IMR-90 (cell line): ENCODE results near the gene WDFY2. TPM values are rescaled to one million over a fixed set of nuclear protein-coding genes. Genes with fewer than 3 reads are reported as not detected.

Experiments used
- ATAC-seq: fragments of 200-7000 bp; cut with Tn5 transposase; 2 replicates; pipeline ENCODE4 v1.9.1; 2020; ENCODE audit warnings: low read depth, mild to moderate bottlenecking, moderate library complexity
- BruUV-seq: library from RNA; stranded (reverse); fragments of 400-500 nt; replicated peaks from 2 replicates; lab custom pipeline; 2021; lab: Mats Ljungman, UMichigan
- CTCF ChIA-PET: fragments of 300-600 bp; formaldehyde crosslinking; extraction: SDS; loops from one replicate; lab custom pipeline; 2021; ENCODE audit warnings: antibody characterized with exemption; lab: Yijun Ruan, JAX
- POLR2A ChIA-PET: fragments of 300-600 bp; sonication (Branson Sonifier 250); formaldehyde crosslinking; loops from one replicate; lab custom pipeline; 2022; ENCODE audit warnings: antibody characterized with exemption; ENCODE audit not compliant: unreplicated experiment; lab: Charles Lee
- DNase-seq: peaks from one replicate; pipeline ENCODE4 v3.0.0; 2013
- H2AFZ ChIP-seq: replicated peaks from 2 replicates; pipeline ENCODE3; 2013; ENCODE audit warnings: low read length, mild to moderate bottlenecking; ENCODE audit not compliant: poor library complexity
- H2AK5ac ChIP-seq: 2 replicates; pipeline ENCODE4 v1.6.1; 2013; ENCODE audit warnings: low read depth, low read length, inconsistent platforms
- H2AK9ac ChIP-seq: replicated peaks from 2 replicates; pipeline ENCODE3; 2013; ENCODE audit warnings: mild to moderate bottlenecking, low read depth, low read length, moderate library complexity; ENCODE audit not compliant: poor library complexity
- H2BK120ac ChIP-seq: 2 replicates; pipeline ENCODE4 v1.6.1; 2013; ENCODE audit warnings: low read depth, low read length, inconsistent platforms
- H2BK15ac ChIP-seq: 3 replicates; pipeline ENCODE4 v1.6.1; 2013; ENCODE audit warnings: low read depth, low read length, inconsistent platforms
- H2BK20ac ChIP-seq: 2 replicates; pipeline ENCODE4 v1.6.1; 2013; ENCODE audit warnings: low read depth, mild to moderate bottlenecking, inconsistent platforms, low read length, moderate library complexity
- H2BK5ac ChIP-seq: 2 replicates; pipeline ENCODE4 v1.6.1; 2013; ENCODE audit warnings: mild to moderate bottlenecking, low read depth, low read length, inconsistent platforms; ENCODE audit not compliant: poor library complexity, severe bottlenecking
- H3K14ac ChIP-seq: replicated peaks from 2 replicates; pipeline ENCODE4 v1.6.1; 2013; ENCODE audit warnings: low read depth, low read length, inconsistent platforms
- H3K18ac ChIP-seq: 2 replicates; pipeline ENCODE4 v1.6.1; 2013; ENCODE audit warnings: low read depth, low read length, control low read depth
- H3K23ac ChIP-seq: 2 replicates; pipeline ENCODE4 v1.6.1; 2013; ENCODE audit warnings: low read depth, low read length, inconsistent platforms
- H3K27ac ChIP-seq: 2 replicates; pipeline ENCODE4 v1.5.1; 2013; ENCODE audit warnings: mild to moderate bottlenecking, control low read depth, low read length; ENCODE audit not compliant: insufficient read depth
- H3K27me3 ChIP-seq: 2 replicates; pipeline ENCODE4 v1.6.1; 2013; ENCODE audit warnings: low read length; ENCODE audit not compliant: control insufficient read depth, insufficient read depth
- H3K36me3 ChIP-seq: 2 replicates; pipeline ENCODE4 v1.6.1; 2013; ENCODE audit warnings: low read length, mixed read lengths; ENCODE audit not compliant: control insufficient read depth, insufficient read depth
- H3K4ac ChIP-seq: 2 replicates; pipeline ENCODE4 v1.6.1; 2013; ENCODE audit warnings: low read depth, low read length, inconsistent platforms
- H3K4me1 ChIP-seq: 2 replicates; pipeline ENCODE4 v1.6.1; 2013; ENCODE audit warnings: low read length, mixed read lengths; ENCODE audit not compliant: control insufficient read depth, insufficient read depth
- H3K4me2 ChIP-seq: 2 replicates; pipeline ENCODE4 v1.6.1; 2013; ENCODE audit warnings: low read depth, mild to moderate bottlenecking, control low read depth, low read length, moderate library complexity
- H3K4me3 ChIP-seq: 2 replicates; pipeline ENCODE4 v1.5.1; 2013; ENCODE audit warnings: low read depth, mild to moderate bottlenecking, control low read depth, low read length, moderate library complexity; ENCODE audit not compliant: insufficient read depth
- H3K56ac ChIP-seq: 2 replicates; pipeline ENCODE4 v1.6.1; 2013; ENCODE audit warnings: low read length, inconsistent platforms; ENCODE audit not compliant: insufficient read depth; ENCODE audit errors: extremely low read depth
- H3K79me1 ChIP-seq, 2 experiments: 2 replicates each; pipeline ENCODE4 v1.6.1; 2013; ENCODE audit warnings: low read length in 2 of 2, inconsistent platforms in 1 of 2, low read depth in 1 of 2
- H3K9ac ChIP-seq: 2 replicates; pipeline ENCODE4 v1.6.1; 2013; ENCODE audit warnings: low read depth, low read length, control low read depth
- H3K9me1 ChIP-seq: 2 replicates; pipeline ENCODE4 v1.6.1; 2013; ENCODE audit warnings: low read length, inconsistent platforms; ENCODE audit not compliant: insufficient read depth
- H3K9me3 ChIP-seq: 2 replicates; pipeline ENCODE4 v1.6.1; 2013; ENCODE audit warnings: low read length; ENCODE audit not compliant: control insufficient read depth, insufficient read depth
- H4K20me1 ChIP-seq: 2 replicates; pipeline ENCODE4 v1.6.1; 2013; ENCODE audit warnings: low read length, inconsistent platforms; ENCODE audit not compliant: insufficient read depth
- H4K5ac ChIP-seq: 2 replicates; pipeline ENCODE4 v1.6.1; 2013; ENCODE audit warnings: mild to moderate bottlenecking, low read depth, low read length, control low read depth
- H4K8ac ChIP-seq, 2 experiments: 2 replicates each; pipeline ENCODE4 v1.6.1; 2013; ENCODE audit warnings: low read depth in 2 of 2, low read length in 2 of 2, control low read depth in 1 of 2, inconsistent platforms in 1 of 2
- H4K91ac ChIP-seq: 2 replicates; pipeline ENCODE4 v1.6.1; 2013; ENCODE audit warnings: low read depth, low read length, inconsistent platforms; ENCODE audit not compliant: insufficient read depth
- BHLHE40 ChIP-seq: fragments of 150-350 bp; IDR thresholded peaks from 2 replicates; pipeline ENCODE4 v1.6.1; 2016; ENCODE audit warnings: mild to moderate bottlenecking, low read depth, low read length
- CHD1 ChIP-seq: IDR thresholded peaks from 2 replicates; pipeline ENCODE4 v1.6.1; 2012; ENCODE audit warnings: low read depth, low read length, improper control_type of control experiment
- MAZ ChIP-seq: IDR thresholded peaks from 2 replicates; pipeline ENCODE4 v1.6.1; 2012; ENCODE audit warnings: low read depth, mild to moderate bottlenecking, low read length, improper control_type of control experiment, moderate library complexity, borderline replicate concordance
- MXI1 ChIP-seq: IDR thresholded peaks from 2 replicates; pipeline ENCODE4 v1.6.1; 2012; ENCODE audit warnings: low read depth, mild to moderate bottlenecking, low read length, moderate library complexity, borderline replicate concordance
- NFE2L2 ChIP-seq: fragments of 150-350 bp; IDR thresholded peaks from 2 replicates; pipeline ENCODE4 v1.6.1; 2016; ENCODE audit warnings: low read depth, mild to moderate bottlenecking, low read length
- POLR2A ChIP-seq: IDR thresholded peaks from 2 replicates; pipeline ENCODE4 v1.6.1; 2012; ENCODE audit warnings: mild to moderate bottlenecking, low read depth, low read length
- RAD21 ChIP-seq: IDR thresholded peaks from 2 replicates; pipeline ENCODE4 v1.6.1; 2012; ENCODE audit warnings: low read length, improper control_type of control experiment
- RCOR1 ChIP-seq: IDR thresholded peaks from 2 replicates; pipeline ENCODE4 v1.6.1; 2012; ENCODE audit warnings: mild to moderate bottlenecking, low read length, improper control_type of control experiment; ENCODE audit not compliant: insufficient replicate concordance
- RFX5 ChIP-seq: IDR thresholded peaks from 2 replicates; pipeline ENCODE4 v1.8.0; 2012; ENCODE audit warnings: low read depth, mild to moderate bottlenecking, low read length, moderate library complexity
- SMC3 ChIP-seq: fragments of 150-350 bp; IDR thresholded peaks from 2 replicates; pipeline ENCODE4 v1.6.1; 2016; ENCODE audit warnings: low read depth, mild to moderate bottlenecking, antibody characterized with exemption, low read length, moderate library complexity
- USF2 ChIP-seq: fragments of 150-350 bp; IDR thresholded peaks from 2 replicates; pipeline ENCODE4 v1.6.1; 2017; ENCODE audit warnings: mild to moderate bottlenecking, antibody characterized with exemption, low read length, low read depth
- WGBS, 2 experiments: methylation state at CpG; one replicate each; pipeline versions ENCODE4 v1.1.5 to v1.1.7; 2013; ENCODE audit warnings: missing lambda C conversion rate in 2 of 2; ENCODE audit not compliant: insufficient read length in 1 of 2; ENCODE audit errors: extremely low coverage in 2 of 2; 5-methylcytosine and 5-hydroxymethylcytosine counted together
- dilution Hi-C: fragments of 300-500 bp; cut with HindIII; formaldehyde crosslinking; loops from one replicate; pipeline ENCODE4 v1.14.3; 2018; ENCODE audit warnings: low sequenced_read_pairs; ENCODE audit not compliant: unreplicated experiment
- in situ Hi-C: fragments of 300-500 bp; cut with MboI; formaldehyde crosslinking; loops from 3 replicates; pipeline ENCODE4 v1.14.3; 2019; ENCODE audit warnings: low sequenced_read_pairs, inconsistent platforms, mixed read lengths
- intact Hi-C: fragments of 100-400 bp; cut with micrococcal nuclease; formaldehyde crosslinking; loops from 2 replicates; pipeline ENCODE4 v1.10.0; 2022
- polyA plus RNA-seq, 3 experiments: library from polyadenylated mRNA; depleted of rRNA; stranded (reverse); fragments of >200 nt; gene quantifications; 2 replicates each; pipeline ENCODE4 v1.2.3, GENCODE V29; 2012; ENCODE audit warnings: low replicate concordance in 1 of 3
- total RNA-seq: library from RNA; depleted of rRNA; stranded (reverse); fragments of >200 nt; gene quantifications from 2 replicates; pipeline ENCODE4 v1.2.3, GENCODE V29; 2012
- TF ChIP-seq, protein P1 (sequence below): conservative IDR thresholded peaks from 2 replicates; pipeline ENCODE4 v1.5.1; 2012; ENCODE audit warnings: mild to moderate bottlenecking, low read depth, low read length, improper control_type of control experiment
- TF ChIP-seq, protein P2 (sequence below): fragments of 150-350 bp; IDR thresholded peaks from 2 replicates; pipeline ENCODE4 v1.6.1; 2016; ENCODE audit warnings: low read depth, mild to moderate bottlenecking, low read length, moderate library complexity, borderline replicate concordance

Gene WDFY2
- total and polyA plus RNA-seq, 2 of the 4 experiments (the other 2 are of a cell fraction): 4.3 to 5.4 TPM

GRCh38 chr13:51562011-51562671, 22.1 kb upstream of the WDFY2 start:
- H4K91ac ChIP-seq: no peak overlapping the region
- no TSS peak for BruUV-seq
- no peak overlapping the region for H3K56ac ChIP-seq
- peaks cover 4% of the 10 kb centered on the region for H3K4me1 ChIP-seq
- H4K8ac ChIP-seq: no peak overlapping the region
- no peak overlapping the region for H3K9ac ChIP-seq
- 0 out of 2 replicates have a peak, but pooled peaks cover under 1% of the 10 kb centered on the region for H3K9me3 ChIP-seq
- ATAC-seq: no peak
- CTCF ChIA-PET: no interaction called here
- H3K4ac ChIP-seq: no peak overlapping the region
- H3K4me3 ChIP-seq: no peak overlapping the region
- in situ Hi-C loops (no loop called here), dilution Hi-C loops (no loop called here), intact Hi-C loops (no loop called here)
- no peak overlapping the region for H3K23ac ChIP-seq
- H2BK5ac ChIP-seq: no peak overlapping the region
- no peak overlapping the region for H4K5ac ChIP-seq
- no peaks in the 10 kb centered on the region for H3K79me1 ChIP-seq
- no peak for TF ChIP-seq MAZ
- TF ChIP-seq RCOR1: no peak
- TF ChIP-seq USF2: no peak
- TF ChIP-seq, protein P1, sequence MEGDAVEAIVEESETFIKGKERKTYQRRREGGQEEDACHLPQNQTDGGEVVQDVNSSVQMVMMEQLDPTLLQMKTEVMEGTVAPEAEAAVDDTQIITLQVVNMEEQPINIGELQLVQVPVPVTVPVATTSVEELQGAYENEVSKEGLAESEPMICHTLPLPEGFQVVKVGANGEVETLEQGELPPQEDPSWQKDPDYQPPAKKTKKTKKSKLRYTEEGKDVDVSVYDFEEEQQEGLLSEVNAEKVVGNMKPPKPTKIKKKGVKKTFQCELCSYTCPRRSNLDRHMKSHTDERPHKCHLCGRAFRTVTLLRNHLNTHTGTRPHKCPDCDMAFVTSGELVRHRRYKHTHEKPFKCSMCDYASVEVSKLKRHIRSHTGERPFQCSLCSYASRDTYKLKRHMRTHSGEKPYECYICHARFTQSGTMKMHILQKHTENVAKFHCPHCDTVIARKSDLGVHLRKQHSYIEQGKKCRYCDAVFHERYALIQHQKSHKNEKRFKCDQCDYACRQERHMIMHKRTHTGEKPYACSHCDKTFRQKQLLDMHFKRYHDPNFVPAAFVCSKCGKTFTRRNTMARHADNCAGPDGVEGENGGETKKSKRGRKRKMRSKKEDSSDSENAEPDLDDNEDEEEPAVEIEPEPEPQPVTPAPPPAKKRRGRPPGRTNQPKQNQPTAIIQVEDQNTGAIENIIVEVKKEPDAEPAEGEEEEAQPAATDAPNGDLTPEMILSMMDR: no peak
- no peak for TF ChIP-seq MXI1
- no peak for TF ChIP-seq RFX5
- TF ChIP-seq RAD21: no peak
- no peak for TF ChIP-seq BHLHE40
- no peak for TF ChIP-seq POLR2A
- TF ChIP-seq SMC3: no peak
- TF ChIP-seq, protein P2, sequence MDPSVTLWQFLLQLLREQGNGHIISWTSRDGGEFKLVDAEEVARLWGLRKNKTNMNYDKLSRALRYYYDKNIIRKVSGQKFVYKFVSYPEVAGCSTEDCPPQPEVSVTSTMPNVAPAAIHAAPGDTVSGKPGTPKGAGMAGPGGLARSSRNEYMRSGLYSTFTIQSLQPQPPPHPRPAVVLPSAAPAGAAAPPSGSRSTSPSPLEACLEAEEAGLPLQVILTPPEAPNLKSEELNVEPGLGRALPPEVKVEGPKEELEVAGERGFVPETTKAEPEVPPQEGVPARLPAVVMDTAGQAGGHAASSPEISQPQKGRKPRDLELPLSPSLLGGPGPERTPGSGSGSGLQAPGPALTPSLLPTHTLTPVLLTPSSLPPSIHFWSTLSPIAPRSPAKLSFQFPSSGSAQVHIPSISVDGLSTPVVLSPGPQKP: no peak
- no peak for TF ChIP-seq CHD1
- no peak for TF ChIP-seq NFE2L2
- H3K18ac ChIP-seq: no peak overlapping the region
- H2BK15ac ChIP-seq: no peak overlapping the region
- H2AFZ ChIP-seq: no peak overlapping the region
- H3K14ac ChIP-seq: no peak overlapping the region
- no peak overlapping the region for H3K27ac ChIP-seq
- H2BK120ac ChIP-seq: no peak overlapping the region
- no peak for DNase-seq
- H2AK9ac ChIP-seq: no peak overlapping the region
- POLR2A ChIA-PET: no interaction called here
- peaks cover 4% of the 10 kb centered on the region; the same call in 1 of the 2 replicates for H3K9me1 ChIP-seq
- H2AK5ac ChIP-seq: no peak overlapping the region
- H2BK20ac ChIP-seq: no peak overlapping the region
- H3K27me3 ChIP-seq: no peaks in the 10 kb centered on the region
- H3K4me2 ChIP-seq: no peak overlapping the region
- 75% methylated on average over 1 of the region's 9 CpGs; no CpG with 5 or more reads in 1 of the 2 experiments for WGBS, 2 experiments
- no peaks in the 10 kb centered on the region for H3K36me3 ChIP-seq
- H4K20me1 ChIP-seq: no peaks in the 10 kb centered on the region
